Nucleus accumbens (tissue), 56 donors: ENCODE measurements around the gene TSPAN16.
"Not testable (repeated sequence)": the region's sequence is repeated elsewhere in the genome, so short reads cannot be mapped to it uniquely, and the experiment has no call there.

Experiments
- DNase-seq, 56 donors: peaks; one replicate each; lab custom pipeline; 2025; lab: John Stamatoyannopoulos, UW

TSPAN16 gene

DNA sequence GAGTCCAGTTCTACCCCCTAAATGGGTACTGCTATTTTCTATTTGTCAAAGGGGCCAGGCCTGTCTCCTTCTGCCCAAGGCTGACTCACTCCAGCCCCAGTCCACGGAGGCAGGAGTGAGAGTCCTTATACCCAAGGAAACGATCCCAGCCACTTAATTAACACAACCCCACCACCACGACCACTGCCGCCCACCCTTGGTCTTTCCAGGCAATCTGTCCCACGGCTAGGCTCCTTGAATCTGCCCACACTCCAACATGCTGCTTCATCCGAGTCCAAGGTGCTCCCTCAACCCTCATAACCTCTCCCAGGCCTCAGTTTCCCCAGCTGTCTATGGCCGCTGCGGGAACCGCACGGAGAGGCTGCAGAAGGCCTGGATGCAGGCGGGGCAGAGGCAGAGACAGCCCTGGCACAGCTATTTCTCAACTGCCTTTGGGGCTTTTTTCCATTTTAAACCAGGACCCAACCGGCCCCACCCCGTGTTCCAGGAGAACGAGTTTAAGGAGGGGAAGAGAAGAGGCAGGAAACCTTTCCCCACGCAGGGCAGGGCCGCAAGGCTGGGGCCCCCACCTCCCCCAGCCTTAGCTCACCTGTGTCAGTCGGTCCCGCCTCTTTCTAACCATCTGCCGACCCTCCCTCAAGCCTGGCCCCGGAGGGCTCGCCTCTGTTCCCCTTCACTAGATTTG is 42.8 kb downstream of the TSPAN16 start:
- DNase-seq: peak in 6 of 56 donors; percentile 13 to 58 (median 23)

DNA sequence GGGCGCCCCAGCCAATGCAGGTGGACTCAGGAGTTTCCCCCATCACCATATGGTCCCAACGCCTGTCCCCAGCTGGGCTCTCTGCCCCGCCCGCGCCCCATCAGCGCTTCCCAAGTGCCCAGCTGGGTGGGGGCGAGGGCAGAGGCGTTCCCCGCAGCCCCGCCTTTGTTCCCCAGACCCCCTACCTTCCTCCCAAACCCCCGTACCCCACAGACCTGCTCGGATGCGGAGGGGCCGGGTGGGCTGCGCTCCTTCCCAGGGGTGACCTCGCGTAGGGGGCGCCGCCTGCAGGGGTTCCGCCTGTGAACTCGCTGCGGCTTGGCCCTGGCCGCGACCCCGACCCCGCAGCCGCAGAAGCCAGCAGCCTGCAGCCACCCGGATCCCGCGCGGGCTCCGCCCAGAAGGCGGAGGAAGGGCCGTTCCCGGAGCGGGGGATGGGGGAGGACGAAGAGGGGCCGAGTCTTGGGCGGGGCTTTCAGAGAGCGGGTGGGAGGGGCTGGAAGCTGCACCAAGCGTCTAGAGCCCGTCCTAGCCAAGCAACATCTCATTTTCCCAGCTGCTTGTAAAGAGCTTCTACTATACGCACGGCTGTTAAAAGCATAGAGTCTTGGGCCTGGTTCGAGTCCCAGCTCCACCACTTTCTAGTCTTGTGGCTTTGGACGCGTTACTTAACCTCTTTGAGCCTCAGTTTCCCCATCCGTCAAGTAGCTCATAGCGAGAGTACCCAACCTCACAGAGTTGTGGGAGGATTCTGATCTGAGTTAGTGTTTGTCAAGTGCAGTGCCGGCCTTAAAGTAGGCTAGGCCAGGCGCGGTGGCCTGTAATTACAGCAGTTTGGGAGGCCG is 43.5 kb downstream of the TSPAN16 start, which contains the start of gene RAB3D:
RAB3D (minus strand) TSS at position 404 of the 845 bp plus-strand sequence. CDS start 2,258 bp downstream, outside the sequence.
- DNase-seq: peak in 55 of 56 donors; percentile 18 to 93 (median 77)

DNA sequence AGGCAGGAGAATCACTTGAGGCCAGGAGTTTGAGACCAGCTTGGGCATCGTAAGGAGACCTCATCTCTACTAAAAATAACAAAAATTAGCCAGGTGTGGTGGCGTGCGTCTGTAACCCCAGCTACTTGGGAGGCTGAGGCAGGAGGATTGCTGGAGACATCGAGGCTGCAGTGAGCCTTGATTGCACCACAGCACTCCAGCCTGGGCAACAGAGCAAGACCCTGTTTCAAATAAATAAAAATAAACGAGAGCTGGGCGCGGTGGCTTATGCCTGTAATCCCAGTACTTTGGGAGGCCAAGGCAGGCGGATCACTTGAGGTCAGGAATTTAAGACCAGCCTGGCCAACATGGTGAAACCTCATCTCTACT is 44.1 kb downstream of the TSPAN16 start:
- DNase-seq: not testable (repeated sequence)

DNA sequence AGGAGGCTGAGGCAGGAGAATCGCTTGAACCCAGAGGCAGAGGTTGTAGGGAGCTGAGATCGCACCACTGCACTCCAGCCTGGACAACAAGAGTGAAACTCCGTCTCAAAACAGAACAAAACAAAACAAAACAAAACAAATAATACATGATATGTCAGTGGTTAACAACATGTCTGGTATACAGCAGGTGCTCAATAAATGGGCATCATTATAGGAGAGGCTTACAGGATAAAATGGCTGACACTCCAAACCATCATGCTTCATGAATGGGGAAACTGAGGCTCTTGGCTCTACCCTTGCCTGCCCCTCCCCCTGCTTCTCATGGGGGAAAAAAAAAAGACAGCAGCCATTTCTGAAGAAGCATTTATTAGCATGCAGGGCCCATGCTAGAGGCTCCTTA is 46.5 kb downstream of the TSPAN16 start:
- DNase-seq: no peak

DNA sequence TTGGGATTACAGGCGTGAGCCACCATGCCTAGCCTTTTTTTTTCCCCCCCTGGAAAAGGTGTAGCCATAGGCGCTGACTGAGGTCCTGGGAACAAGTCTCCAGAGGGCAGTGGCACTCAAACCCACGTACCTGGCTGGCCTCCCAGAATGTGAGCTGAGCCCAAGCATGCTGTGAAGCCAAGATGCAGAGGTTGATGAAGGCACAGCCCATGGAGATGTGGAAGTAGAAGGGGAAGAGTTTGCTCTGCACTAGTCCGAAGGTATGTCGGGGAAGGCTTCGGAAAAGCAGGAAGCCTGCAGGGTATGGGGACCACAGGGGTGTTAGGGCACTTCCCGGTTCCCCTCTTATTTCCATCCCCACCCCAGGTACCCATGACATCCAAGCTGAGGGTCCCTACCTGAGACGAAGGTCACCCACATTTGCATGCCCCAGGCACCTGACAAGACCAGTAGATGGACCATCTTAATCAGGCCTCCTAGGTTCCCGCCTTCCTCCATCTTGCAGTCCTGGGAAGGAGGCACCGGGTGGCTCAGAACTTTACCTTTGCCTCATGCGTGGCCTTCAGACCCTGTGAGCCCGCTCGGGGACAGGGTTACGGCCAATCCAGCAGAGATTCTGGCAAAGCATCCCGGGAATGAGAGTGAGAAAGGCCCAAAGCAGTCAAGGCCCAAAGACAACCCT is 49.3 kb downstream of the TSPAN16 start:
- peak in 3 of 56 donors; percentile 7 to 29 (median 15) for DNase-seq

DNA sequence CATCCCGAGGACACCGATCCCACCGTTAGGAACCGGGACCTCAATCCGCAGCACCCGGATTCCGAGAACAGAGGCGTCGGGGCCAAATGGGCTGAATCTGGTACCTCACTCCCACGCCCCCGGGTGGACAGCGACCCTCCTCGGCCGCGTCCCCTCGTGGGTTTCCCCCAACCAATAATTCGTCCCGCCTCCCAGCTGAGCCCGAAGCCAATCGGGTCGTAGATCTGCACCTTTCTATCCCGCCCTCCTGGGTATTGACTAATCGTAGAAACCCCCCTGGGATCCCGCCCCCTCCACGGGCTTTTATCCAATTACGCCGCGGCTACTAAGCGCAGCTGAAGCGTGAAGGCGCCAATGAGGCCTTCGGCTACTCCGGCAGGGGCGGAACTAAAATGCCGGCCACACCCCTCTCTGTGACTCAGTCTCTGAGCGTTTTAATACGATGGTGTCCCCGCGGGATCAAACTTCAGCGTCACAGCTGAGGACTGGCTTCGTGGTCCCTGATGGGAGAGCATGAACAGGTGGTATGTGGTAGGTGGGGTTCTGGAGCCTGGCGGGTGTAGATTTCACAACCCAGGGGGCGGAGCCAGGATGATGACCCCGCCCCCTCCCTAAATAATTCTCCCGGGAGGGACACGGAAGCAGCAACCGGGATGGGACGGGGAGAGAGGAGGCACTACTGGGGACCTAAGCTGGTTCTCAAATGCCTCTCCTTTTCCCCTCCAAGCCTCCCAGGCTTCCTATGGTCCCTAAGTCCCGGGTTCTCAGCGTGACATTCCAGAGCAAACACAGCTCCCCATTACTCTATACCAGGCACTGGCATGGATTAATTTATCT is 50.4 kb downstream of the TSPAN16 start, which contains the start of the genes CCDC159 and TMEM205:
CCDC159 (plus strand) TSS at position 416 of the 837 bp plus-strand sequence; CDS start at position 504, 88 bp downstream.
TMEM205 (minus strand) TSS at position 165 of the 837 bp plus-strand sequence. CDS start 649 bp downstream, outside the sequence.
- DNase-seq: peak; percentile 69 to 99 (median 98)

DNA sequence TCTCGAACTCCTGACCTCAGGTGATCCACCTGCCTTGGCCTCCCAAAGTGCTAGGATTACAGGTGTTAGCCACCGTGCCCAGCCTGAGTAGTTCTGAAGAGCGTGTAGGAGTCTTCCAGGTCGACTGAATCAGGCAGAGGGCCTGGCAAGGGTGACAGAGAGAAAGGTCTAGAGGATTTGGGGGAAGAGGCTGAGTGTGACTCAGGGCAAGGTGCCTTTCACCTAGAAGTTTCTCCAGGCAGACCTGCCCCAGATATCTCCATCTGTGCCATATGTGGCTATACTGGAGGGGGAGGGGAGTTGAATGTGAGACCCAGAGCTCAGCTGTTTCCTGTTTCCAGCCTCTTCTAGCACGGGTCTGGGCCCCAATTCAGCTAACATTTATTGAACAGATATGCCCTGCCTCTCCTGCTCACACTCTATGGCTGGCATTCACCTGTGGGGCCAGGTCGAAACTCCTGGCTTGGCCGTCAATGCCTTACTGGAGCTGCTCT is 51.6 kb downstream of the TSPAN16 start:
- no peak for DNase-seq

DNA sequence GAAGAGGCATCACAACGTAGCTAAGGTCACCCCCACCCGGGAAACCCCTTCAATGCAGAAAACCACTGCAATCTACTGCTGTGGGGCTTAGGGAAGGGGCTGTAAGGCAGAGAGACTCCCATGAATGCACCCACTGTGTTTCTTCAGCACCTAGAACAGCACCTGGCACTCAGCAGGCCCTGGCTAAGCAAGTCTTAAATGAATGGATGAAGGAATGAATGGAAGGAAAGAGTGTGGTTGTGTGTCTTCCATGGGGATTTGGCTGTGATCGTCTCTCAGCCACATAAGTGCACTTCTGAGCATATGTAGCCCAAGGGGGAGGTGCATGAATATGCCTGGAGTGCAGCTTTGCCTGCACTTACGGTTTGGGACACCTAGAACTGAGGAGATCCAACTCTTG is 53.2 kb downstream of the TSPAN16 start:
- no peak for DNase-seq

DNA sequence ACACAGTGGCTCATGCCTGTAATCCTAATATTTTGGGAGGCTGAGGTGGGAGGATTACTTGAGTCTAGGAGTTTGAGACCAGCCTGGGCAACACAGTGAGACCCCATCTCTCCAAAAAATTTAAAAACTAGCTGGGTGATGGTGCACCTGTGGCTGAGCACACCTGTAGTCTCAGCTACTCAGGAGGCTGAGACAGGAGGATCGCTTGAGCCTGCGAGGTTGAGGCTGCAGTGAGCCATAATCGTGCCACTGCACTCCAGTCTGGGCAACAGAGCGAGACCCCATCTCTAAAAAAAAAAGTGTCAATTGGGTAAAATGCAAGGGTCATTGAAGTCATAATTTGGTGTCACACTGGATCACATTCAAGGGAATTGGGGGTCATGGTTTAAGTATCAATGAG is 58.1 kb downstream of the TSPAN16 start:
- not testable (repeated sequence) for DNase-seq

DNA sequence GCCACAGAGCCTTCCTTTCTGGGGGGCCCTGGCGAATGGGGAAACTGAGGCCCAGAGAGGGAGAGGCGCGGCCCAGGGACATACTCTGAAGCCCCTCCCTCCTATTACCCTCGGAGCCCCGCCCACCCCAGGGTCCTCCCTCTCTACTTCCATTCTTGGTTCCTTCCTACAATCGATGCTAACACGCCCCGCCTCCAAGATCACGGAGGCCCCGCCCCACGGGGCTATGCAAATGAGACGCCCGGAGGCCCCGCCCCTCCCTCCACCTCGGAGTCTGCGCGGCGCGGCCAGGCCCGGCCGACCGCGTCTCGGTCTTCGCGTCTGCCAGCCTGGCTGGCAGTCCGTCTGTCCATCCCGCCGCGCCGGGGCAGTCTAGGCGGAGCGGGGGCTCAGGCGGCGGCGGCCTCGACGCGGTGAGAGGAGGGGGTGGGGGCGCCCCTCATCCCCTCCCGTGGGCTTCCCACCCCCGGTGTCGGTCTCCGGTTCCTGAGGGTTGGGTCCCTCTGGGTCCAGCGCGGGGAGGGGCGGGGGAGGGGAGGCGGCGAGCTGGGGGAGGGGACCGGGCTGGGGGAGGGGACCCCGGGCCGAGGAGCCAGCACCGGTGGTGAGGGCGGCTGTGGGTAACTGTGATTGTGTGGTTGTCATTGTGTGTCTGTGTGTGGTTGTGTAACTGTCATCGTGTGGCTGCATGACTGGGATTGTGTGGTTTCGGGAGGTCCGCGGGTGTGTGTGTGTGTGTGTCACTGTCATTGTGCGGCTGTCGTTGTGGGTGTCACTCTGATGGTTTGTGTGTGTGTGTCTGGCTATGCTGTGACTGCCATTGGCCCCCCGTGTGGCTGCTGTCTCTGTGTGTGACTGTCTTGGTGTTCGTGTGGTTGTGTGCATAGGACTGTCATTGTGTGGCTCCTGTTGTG is 59.5 kb downstream of the TSPAN16 start, which contains the start of gene PLPPR2:
PLPPR2 (plus strand) TSS at position 273 of the 914 bp plus-strand sequence. CDS start 2,242 bp downstream, outside the sequence.
- peak in 55 of 56 donors; percentile 26 to 95 (median 79) for DNase-seq

DNA sequence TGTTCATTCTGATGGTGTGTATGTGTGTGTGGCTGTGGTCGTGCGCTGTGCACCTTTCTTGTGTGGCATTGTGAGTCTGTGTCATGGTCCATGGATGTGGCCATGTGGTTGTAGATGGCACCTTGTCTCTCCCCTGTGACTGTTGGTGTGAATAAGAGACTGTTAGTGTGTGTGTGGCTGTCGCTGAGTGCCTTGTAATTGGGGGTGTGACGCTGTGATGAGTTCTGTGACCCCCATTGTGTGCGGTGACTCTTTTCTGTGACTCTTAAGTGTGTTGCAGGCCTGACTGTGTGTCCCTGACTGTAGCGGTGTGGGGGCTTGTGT is 60.1 kb downstream of the TSPAN16 start:
- peak in 1 of 56 donors; percentile 6 for DNase-seq

DNA sequence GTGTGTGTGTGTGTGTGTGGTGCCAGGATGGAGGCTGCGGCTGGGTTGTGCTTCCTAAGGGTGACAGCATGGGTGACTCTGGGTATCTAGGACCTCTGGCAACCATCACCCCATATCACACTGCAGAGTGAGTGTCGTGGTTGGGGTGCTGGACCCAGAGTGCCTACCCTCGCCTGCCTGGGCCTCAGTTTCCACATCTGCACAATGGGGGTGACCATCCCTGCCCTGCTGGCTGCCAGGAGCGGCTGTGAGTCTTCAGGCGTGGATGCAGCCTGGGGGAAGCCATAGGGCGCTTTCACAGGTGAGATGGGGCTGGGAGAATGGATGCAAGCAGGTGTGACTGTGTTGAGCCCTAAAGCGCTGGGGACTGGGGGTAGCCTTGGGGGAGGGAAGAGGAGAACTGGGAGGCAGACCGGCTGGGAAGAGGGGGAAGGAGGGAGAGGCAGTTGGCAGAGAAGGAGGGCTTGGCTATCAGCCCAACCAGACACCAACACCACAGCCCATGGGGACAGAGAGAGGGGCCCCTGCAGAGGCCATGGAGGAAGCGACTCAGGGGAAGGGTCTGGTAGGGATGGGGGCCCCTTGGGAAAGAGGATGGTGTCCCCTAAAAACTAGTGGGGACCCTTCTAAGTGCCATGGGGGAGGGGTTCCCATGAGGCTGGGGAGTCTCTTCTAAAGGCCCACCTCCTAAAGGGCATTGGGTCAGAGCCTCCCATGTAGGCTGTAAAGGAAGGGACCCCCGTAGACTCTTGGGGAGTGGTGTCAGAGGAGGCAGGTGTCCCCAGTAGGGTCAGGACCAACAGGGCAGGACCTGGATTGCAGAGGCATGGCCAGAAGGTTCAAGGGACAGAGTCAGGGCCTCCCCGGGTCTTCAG is 61.0 kb downstream of the TSPAN16 start:
- DNase-seq: no peak

DNA sequence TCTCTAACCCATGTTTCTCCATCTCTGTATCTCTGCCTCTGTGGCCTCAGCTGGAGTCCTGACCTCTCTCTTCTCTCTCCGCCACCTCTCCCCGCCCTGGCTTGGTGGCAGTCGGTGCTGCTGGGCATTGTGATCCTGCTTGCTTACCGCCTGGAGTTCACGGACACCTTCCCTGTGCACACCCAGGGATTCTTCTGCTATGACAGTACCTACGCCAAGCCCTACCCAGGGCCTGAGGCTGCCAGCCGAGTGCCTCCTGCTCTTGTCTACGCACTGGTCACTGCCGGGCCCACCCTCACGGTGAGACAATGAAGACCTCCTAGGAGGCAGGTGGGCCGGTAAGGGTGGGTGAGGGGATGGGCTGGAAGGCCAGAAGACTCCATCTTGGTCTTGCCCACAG is 63.5 kb downstream of the TSPAN16 start:
- no peak for DNase-seq

DNA sequence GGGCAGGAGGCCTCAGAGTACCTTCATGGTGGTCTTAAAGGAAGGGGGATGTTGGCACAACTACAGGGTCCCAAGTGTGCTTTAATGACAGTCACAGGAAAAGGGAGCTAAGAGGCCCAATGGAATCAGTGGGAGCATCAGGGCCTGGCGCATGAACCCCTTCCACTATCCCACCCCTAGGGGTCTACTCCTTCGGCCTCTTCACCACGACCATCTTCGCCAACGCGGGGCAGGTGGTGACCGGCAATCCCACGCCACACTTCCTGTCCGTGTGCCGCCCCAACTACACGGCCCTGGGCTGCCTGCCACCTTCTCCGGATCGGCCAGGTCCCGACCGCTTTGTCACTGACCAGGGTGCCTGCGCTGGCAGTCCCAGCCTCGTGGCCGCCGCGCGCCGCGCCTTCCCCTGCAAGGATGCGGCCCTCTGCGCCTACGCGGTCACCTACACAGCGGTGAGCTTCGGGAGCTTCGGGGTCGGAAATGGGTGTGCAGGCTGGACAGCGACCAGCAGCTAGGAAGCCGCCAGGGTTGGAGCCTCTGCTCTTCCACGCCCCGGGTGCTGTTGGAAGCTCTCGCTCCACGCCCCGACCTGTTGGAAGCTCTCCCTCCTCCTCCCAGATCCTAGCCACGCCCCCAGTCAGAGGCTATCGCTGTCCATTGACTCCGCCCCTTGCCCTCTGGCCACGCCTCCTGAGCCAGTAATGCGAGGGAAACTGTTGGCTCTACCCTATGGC is 65.2 kb downstream of the TSPAN16 start:
- DNase-seq: peak in 1 of 56 donors; percentile 20

DNA sequence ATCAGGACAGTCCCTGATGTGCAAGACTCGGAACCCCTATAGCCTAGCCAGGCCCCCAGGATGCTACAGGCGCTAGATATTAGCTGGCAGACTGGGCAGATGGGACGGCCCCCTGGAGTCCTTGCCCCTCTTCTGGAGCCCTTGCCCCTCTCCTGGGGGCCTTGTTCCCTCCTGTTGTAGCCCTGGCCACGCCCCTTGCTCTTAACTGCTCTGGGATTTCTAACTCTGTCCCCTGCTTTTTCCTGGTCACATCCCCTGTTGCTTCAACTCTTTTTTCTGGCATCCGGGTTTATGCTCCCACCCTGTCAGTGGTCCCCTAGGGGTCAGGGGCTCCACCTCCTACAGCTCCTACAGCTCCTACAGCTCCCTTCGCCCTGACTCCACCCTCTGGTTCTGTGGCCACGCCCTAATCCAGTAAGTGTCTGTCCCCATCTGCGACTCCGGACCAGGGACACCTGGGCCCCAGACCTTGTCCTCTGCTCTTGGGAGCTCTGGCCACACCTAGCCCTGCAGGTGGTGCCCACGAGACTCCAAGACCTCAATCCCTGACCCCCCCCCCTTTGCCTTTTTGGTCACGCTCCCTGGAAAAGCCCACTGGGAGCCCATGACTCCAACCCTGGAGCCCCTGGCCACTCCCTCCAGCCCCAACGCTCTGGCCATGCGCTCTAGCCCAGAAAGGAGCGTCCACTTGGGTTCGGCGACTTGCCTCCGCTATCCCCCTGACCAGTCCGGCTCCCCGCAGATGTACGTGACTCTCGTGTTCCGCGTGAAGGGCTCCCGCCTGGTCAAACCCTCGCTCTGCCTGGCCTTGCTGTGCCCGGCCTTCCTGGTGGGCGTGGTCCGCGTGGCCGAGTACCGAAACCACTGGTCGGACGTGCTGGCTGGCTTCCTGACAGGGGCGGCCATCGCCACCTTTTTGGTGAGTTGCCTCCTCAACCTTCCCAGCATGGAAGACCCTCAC is 66.1 kb downstream of the TSPAN16 start:
- no peak for DNase-seq

DNA sequence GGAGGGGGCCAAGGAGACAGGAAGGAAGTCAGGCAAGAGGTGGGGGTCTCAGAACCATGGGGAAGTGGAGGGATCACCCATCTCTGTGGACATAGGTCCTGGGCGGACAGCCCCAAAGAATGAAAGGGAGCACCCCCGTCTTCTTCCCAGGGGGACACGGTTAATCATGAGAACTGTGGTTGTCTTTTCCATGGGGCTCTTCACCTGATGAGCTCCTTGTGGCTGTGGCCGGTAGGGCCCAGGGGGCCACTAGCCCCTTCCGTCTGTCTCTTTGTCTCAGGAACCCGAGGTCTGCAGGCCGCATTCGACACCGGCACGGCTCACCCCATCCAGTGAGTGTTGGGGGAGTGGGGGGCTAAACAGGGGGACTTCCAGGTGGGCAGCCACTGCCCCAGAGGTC is 67.9 kb downstream of the TSPAN16 start:
- DNase-seq: no peak
